Stimulated activated CD8-positive, alpha-beta memory T cell treated with anti-CD3 and anti-CD28 coated beads, Interleukin-4, amount 100 ng/mL, for 4 hours (primary cell): ENCODE data around the gene E2F8.

ENCODE experiments used
- DNase-seq, 2 donors: peaks; one replicate each; pipeline ENCODE4 v3.0.0-alpha.2; 2020; ENCODE audit warnings: low read depth in 2 of 2, low spot score in 1 of 2

E2F8 gene

DNA sequence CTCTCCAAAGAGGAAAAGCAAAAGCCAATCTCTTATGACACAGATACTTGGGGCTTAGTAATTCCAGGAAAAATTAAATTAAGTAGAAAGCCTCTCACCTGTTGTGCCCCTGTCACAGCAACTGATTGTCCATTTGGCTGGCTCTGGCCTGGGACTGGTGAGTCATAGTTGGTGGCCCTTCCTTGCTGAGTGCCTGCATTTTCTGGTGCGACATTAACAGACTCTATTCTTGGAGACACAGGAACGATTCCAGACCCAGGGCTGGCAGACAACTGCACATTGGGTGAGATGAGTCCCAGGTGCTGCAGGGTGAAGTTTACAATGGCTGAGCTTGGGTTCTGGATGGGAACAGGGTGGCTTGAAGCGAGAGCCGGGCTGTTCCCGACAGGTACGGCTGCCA, 15.6 kb downstream of the E2F8 start:
- no peak for DNase-seq

DNA sequence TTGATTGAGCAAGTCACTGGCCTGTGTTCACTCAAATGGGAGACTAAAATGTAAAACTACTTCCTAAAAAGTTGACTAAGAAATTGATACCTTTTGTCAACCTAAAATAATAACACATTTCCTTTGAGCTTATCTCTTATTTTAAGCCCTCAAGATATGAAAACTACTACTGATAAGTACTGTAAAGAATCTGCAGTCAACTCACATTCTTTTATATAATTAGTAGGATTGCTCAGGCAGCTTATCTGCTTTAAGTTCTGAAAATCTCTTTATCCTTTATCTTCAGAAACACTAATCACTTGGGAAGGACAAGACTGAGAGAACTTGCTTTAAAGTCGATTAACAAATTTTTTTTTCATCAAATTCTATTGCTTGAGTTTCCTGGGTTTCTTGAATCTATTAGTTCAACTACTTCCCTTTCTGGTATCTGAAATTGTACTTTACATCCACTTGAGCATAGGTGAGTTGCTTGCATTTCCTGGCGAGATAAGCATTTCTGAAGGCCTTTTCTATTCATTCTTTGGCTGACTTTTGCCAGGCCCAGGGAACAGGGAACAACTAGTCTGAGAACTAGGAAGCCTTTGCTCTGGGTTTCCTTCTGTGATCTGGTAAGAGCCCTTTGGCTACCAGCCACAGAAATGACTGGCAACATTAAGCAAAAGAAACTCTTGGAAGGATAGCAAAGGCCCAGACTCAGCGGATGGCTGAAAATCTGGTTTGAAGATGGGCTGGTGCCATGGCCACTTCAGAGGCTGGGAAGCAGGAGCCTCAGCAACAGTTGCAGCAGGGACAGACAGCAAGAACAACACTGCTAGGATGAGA, 19.6 kb downstream of the E2F8 start:
- DNase-seq, result no peak

DNA sequence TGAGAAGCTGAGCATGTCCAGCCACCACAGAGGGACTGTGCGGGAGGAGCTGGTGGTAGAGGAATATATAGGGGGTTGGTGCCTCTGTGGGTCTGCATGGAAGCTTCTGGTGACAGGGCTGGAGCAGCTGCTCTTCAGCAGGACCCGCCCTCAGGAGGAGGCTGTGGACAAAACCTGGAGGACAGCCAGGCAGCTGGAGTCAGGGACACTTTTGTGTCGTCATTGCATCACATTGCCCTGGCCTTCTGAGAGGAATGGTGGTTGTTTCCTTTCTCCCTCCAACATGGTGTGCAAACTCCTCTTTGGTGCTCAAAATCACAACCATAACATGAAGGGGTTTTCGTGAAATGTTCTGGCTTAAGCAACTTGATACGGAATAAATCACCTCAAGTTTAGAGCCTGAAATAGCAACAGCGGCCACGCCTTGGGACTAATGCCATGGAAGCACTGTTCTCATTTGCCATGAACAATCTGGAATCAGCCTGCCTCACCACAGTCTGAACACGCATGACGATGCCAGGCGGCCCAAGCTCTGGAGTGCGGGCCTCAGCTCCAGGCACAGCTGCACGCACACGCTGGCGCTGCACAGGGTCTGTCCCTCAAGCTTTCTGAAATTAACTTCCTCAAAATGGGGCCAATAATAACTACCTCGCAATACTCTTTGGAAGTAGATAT, 21.8 kb downstream of the E2F8 start:
- no peak for DNase-seq

DNA sequence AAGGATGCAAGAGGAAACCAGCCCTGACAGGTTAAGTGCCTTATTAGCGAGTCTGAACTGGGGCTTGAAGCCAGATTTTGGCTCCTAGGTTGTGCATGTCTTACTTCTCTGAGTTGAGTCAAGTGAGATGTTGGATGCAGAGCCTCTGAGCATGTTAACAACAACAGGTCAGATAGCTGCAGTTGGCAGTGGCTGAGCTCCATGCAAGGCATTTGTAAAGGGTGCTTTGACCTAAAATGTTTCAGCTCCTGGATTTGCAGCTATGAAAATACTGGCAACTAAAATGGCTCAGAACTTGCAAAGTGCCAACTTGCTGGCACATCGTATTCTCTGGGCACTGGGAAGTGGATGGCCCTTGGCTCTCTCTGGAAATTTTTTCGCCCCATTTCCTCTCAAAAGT, 22.5 kb downstream of the E2F8 start:
- DNase-seq, result no peak

DNA sequence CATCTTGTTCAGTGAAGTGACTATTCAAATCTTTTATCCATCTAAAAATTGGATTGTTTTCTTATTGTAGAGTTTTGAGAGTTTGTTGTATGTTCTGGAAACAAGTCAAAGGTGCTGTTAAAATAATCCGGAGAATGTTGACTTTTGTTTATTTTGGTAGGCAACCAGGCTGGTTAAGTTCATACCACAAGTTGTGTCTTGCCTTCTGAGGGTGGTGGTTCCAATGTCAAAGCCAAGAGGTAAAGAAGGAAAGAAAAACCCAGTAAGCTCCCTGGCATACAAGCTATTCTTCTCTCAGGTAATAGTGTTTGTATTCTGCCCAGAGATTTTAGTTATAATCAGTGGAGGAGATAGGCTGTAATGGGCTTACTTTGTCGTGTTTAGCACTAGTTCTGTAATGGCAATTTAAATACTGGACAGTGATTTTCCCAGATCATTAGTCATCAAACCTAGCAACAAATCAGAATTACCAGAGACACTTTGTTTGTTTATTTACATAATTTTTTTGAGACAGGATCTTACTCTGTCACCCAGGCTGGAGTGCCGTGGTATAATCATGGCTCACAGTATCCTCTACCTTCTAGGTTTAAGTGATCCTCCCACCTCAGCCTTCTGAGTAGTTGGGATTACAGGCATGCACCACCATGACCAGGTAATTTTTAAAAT, 23.9 kb downstream of the E2F8 start:
- no peak for DNase-seq

DNA sequence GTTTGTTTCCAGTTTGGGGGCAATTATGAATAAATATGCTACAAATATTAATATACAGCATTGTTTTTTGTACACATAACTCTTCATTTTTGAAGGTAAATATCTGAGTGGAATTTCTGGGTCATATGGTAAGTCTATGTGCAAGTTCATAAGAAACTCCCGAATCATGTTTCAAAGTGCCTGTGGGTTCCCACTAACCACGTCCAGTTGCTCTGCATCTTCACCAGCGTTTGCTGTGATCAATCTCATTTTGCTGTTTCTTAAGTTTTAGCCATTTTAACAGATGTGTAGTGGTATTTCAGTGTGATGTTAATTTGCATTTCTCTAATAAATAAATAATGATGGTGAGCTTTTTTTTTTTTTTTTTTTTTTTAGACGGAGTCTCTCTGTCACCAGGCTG, 24.7 kb downstream of the E2F8 start:
- no peak for DNase-seq

DNA sequence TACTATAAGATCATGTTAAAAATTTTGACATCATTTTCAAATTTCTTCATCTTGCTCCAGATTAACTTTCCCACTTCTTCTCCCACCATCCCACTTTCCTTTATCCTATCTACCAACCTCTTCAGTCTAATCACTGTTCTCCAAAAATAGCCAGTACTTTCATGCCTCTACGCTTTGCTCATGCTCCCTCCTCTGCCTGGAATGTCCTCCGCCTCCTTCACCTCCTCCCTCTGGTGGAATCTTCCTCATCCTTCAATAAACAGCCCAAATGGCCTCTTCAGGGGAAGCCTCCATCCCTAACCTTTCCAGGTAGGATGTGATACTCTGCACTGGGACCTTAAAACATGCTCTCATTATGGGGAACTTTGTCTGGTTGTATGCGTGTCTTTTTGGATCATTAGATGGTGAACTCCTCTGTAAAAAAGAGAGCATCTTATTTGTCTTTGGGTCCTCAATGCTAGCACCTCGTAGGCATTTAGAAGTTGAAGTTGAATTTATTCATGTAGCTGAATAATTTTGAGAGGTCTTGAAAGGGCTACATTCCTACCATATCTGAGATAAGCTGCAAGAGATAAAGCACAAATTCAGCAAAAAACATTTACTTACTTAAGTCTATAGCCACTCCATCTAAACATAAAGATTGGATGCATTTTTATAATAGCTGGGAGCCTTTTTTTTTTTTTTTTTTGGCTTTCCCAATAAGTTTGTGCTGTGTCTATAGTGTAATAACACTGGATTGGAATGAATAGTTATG, 31.0 kb downstream of the E2F8 start:
- DNase-seq, result no peak

DNA sequence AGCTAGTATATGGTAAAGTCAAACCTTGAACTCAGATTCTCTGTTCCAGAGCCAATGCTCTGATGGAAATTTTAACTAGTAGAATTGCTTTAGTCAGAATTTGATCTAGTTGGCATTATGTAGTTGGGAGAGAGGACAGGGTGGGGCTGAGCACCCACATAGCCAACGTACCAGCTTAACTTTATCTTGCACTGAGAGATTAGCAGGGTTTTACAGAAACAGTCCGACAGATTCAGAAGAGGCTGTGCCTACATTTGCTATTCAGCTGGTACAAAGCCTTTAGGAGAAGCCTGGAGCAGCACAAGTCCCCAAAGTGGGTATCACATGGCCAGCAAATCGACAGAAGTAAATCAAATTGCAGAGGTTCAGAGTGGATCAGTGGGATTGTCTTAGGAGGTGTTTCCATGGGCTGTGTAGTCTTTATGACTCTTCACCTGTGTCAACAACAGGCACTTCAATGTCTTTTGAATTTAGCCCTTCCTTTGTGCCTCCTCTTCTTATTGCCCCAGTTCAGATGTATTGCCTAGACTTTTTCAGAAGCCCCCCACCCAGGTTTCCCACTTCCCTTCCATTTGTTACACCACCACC, 31.7 kb downstream of the E2F8 start:
- no peak for DNase-seq

DNA sequence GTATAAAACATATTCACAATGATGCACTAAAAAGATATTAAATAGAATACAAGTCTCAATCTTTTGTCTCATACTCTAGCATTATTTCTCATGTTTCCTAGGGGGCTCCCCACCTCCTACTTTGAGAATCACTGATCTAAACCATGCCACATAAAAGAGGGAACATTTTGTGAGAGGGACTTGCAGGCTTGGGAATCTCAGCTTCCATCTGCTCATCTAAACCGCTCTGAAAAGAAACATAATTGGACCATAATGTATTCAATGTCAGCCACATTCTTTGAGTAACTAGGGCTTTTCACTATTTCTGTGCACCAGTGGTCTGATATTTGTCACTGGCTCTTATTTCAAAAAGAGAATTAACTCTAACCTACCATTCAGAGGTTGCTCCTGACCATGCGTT, 32.6 kb downstream of the E2F8 start:
- no peak for DNase-seq

DNA sequence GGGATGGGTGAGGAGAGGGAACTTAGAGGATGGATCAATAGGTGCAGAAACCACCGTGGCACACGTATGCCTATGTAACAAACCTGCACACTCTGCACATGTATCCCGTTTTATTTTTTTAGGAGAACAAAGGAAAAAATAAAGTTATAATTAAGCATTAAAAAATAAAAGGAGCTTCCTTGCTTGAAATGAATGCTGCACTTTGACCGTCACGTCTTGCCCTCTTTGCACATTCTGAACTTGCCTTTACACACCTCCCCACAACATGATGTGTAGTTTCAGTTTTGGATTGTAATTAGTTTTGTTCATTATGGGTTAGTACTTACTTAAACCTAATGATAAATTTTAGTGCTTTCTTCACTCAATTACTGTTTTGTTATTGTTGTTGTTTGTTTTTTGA, 35.9 kb downstream of the E2F8 start:
- DNase-seq, result no peak

DNA sequence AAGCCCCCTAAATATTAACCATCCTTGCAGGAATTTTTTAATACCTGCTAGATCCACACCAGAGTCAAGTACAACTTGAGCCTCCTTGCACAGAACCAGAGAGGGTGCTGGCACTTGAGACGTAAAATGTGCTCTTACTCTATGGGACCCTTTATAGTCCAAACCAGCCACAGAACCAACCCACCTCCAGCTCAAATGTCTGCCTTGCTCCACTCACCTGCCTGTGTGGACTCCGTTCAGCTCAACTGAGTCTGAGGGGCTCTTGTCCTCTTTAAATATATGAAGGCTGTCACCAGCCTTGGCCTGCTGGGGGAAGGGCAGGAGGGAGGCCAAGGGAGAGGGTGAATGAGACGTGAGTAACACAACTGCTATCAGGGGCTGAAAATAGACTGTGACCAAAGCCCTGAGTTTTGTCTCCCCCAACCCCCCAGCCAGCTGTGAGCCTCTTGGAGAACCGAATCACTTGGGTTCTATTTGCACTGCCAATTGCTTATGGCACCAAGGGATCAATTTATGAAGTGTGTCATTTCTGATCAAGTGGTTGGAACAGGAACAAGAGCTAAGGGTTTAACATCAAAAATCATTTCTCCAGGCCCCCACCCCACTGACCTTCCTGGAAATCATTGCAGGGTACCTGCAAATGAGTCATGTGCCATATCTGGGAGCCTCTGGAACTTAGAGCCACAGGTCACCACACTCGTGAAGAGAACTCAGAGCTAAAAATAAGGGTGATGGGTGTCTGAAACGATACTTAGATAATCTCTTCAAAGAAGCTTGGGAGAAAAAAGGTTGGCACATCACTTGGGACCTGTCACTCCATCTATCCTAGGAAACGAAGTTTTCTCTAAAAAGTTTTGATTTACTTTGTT, 38.8 kb downstream of the E2F8 start, which contains the start of gene CSRP3:
Gene CSRP3 (minus strand): TSS at position 247 of the 869 bp plus-strand sequence. CDS start 9,535 bp downstream, outside the sequence.
- DNase-seq, result no peak

DNA sequence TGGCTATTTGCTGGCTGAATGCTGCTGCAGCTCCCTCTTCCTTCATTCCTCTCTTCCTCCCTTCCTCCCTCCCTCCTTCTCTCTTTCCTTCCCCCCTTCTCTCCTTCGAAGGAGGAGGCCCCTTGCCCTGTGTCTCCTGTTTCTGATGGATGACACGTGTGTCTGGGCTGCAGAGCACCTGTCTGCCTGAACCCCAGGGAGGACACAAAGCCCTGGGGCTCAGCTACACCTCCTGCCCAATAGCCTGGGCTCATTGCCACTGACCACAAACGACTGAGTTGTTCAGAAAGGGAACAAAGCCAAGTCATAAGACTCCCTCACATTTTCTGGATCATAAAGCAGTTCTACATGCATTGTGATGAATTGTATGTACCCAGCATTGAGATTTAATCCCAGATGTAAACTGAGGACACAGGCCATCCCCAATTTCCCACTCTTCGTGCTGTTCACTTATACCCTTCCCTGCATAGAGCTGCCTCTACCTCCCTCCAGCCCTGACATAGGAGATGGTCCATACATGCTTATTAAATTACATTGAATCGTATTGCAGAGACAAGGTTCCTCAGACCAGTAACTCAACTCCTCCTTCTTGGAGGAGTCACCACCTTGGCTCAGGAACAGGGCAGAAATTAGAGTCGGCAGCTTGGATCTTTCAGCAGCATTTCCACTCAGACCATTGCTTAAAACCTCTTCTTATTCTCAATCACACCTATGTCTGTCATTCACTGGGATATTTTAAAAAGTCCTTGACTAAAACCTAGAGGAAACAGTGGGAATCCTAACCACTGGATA, 40.1 kb downstream of the E2F8 start:
- DNase-seq, result no peak

DNA sequence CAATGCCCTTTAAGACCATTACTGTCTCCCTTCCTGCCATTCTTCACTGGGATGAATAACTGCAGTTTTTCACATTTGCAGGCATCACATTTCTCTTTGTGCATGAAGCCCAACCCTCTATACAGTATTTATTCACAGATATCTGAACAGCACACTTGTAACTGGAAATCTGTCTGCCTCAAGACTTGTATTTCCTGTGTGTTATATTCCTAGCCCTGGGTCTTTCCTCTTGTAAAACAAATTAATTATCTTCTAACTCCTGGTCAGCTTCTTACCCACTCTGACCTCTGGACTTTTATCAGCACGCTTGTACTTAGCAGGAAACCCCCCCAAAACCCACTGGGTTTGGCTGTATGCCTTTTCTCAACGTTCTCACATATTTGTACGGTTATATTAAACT, 41.0 kb downstream of the E2F8 start:
- no peak for DNase-seq

DNA sequence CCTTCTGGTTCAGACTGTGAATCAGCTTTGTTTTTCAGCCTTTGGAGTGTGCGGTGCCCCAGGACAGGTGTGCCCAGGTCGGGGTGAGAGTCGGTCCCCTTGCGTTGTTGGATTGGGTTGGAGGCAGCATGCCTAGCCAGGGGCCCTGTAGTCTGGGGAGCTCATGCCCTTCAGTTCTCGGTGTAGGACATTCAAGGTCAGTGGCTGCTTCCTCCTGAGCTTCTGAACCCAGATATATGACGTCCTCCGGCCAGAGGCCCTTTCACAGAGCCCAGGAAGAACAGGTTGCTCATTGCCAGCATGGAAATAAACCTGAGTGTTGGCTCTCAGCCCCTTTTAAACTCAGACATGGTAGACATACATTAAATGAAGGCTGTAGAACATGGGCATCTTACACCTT, 41.7 kb downstream of the E2F8 start:
- DNase-seq, result no peak

DNA sequence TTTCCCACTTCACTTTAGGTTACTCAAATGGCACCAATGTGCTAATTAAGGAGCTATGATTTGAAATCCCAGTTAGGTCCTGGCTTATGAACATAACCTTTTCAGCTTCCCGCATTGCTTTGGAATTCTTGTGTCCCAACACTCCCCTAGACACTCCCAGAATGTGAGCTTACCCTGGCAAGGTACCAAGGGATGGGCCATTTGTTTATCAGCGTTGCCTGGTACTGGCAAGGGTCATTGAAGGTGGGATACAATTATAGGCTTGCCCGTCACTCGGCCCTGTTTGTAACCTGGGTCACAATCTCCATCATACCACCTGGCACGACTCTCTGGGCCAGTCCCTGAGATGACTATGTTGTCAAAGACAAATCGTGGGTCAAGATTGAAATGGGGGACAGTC, 44.3 kb downstream of the E2F8 start:
- no peak for DNase-seq

DNA sequence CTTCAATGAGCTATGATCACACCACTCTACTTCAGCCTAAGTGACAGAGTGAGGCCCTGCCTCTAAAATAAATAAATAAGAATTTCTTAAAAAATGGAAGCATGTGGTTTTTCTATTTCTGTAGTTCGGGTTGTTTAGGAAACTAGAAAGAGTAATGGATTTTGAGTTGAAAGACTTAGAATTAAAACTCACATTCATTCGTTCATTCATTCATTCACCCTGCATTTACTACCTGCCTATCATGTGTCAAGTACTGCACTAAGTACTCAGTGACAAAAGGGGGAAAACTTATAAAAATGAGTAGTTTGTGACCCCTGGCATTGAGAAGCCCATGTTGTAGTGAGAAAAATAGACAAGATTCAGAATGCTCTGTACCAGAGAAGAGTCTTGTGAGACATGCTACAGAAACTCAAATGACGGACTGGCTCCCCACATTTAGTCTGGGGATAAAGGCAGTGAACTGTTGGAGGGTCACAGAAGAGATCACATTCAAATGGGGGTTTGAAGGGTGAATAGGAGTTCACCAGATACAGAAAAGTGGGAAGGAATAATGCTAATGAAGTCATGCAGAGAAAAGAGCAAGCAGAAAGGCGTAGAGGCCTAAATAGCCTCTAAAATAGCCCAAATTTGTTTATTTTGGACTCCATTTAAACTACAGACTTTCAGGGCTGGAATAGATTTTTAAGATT, 46.0 kb downstream of the E2F8 start:
- DNase-seq, result no peak

DNA sequence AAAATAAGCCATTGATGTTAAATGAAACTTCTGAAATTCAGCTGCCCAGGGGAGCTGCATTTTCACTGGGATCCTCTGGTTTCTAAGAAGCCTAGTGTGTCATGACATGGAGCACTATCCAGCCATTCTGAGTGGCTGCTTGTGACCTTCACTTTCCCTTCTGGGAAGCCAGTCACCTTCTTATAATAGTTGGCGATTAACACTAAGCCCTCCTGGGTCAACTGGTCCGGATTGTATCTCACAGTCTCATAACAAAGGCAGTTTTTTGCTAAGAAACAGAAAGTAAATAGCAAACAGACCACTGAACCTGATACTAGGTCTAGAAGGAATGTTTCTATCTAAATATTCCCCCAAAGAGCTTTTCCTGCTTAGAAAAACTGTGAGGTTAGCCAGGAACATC, 46.8 kb downstream of the E2F8 start:
- no peak for DNase-seq

DNA sequence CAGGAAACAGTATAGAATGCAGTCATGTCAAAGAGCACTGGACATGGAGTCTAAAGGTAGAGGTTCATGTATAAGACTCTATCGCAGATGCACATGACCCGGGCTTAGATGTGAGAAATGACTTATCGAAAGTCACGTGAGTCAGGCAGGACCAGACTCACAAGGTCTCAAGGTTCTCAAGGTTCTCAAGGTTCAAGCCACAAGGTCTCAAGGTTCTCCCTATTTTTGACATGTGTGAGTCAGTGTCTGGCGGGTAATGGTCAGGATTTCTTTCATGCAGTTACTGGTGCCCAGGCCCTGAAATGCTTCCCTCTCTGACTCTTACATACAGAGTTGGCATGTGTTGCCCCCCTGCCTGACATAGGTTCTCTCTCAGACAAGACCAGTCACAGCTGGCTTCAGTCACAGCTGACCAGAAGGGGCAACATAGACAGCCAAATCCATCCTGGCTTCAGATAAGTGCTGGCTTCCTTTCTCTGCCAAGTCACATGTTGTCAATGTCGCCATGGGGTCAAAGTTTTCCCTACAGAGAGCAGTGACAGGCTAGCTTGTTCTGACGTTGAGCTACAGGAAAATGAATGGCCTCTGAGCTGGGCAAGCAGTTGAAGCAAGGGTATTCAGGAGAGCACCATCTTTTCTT, 49.1 kb downstream of the E2F8 start:
- no peak for DNase-seq
